GM19468 (cell line): ENCODE data around the gene ZNF77.
A peak's percentile ranks its signal among the peaks of the same experiment; 100 is the strongest.
"Not testable (repeated sequence)": the region's sequence is repeated elsewhere in the genome, so short reads cannot be mapped to it uniquely, and the experiment has no call there.

ENCODE experiments used
- ATAC-seq: cut with Tn5 transposase; IDR thresholded peaks from one replicate; pipeline ENCODE4 v1.9.1; 2021; ENCODE audit warnings: mild to moderate bottlenecking, moderate library complexity, moderate number of reproducible peaks; ENCODE audit not compliant: unreplicated experiment; ENCODE audit errors: extremely low read depth

Gene ZNF77

GRCh38 chr19:2923510-2923909, 21.3 kb downstream of the ZNF77 start:
- ATAC-seq = no peak

- ATAC-seq = no peak
Measured at GRCh38 chr19:2922987-2923386, 21.8 kb downstream of the ZNF77 start.

DNA sequence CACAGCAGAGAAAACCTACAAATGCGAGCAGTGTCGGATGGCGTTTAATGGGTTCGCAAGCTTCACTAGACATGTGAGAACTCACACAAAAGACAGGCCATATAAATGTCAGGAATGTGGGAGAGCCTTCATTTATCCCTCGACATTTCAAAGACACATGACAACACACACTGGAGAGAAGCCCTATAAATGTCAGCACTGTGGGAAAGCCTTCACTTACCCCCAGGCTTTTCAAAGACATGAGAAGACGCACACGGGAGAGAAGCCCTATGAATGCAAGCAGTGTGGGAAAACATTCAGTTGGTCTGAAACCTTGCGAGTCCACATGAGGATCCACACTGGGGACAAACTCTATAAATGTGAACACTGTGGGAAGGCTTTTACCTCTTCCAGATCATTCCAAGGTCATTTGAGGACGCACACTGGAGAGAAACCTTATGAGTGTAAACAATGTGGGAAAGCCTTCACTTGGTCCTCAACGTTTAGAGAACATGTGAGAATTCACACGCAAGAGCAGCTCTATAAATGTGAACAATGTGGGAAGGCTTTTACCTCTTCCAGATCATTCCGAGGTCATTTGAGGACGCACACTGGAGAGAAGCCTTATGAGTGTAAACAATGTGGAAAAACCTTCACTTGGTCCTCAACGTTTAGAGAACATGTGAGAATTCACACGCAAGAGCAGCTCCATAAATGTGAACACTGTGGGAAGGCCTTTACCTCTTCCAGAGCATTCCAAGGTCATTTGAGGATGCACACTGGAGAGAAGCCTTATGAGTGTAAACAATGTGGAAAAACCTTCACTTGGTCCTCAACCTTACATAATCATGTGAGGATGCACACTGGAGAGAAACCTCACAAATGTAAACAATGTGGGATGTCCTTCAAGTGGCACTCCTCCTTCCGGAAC, 27.2 kb downstream of the ZNF77 start:
- ATAC-seq = no peak

- no peak for ATAC-seq
Measured at GRCh38 chr19:2912306-2912705, 32.5 kb downstream of the ZNF77 start.

DNA sequence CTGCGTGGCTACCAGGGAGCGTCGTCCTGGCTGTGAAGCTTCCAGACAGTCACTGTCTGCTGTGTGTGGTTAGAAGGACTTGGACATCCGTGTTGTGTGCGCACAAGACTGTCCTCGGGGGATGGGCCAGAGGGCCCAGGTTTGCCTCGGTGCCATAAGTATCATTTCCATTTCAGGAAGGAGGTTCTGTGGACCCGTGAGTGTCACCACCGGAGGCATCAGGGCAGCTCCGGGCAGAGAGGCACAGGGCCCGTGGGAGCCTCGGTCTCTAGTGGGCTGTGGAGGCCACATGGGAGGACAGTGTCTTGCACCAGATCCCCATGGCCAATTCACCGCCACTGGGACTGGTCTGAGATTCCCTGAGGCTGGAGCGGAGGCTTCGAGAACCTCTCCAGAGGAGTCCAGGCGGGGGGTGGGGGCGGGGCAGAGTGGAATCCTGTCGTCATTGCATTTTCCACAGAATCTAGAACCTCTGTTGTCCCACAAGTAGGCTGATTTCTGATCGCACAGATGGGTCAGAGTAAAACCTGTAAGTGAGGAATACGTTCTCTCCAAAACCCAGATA, 38.1 kb downstream of the ZNF77 start:
- no peak for ATAC-seq

DNA sequence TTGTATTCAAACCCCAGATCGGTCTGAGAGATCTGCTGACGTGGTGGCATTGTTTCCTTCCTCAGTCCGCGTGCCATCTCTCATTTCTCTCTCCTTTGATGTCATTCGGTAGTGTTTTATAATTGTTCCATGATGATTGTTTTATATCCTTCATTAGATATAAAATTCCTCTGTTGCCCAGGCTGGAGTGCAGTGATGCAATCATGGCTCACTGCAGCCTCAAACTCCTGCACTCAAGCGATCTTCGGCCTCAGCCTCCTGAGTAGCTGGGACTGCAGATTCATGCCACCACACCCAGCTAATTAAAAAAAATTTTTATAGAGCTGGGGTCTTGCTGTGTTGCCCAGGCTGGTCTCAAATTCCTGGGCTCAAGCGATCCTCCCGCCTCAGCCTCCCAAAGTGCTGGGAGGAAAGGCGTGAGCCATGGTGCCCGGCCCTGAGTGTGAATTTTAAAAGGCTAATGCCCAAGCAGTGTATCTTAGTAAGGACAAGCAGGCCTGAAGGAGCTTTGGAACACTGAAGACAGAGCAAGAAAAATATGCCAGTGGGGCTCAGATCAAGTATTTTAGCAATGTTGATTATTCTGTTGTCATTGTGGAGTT, 38.8 kb downstream of the ZNF77 start:
- no peak for ATAC-seq

DNA sequence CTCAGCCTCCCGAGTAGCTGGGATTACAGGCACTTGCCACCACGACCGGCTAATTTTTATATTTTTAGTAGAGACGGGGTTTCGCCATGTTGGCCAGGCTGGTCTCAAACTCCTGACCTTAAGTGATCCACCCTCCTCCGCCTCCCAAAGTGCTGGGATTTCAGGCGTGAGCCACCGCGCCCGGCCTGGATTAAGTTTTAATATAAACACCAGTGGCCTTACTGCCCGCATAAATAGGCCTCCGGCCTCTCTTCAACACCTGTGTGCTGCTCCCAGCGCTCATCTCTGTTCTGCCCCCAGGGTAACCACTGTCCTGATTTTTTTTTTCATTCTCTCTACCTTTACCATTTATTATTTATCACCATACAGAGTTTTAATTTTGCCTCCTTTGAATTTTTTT, 41.4 kb downstream of the ZNF77 start:
- ATAC-seq = not testable (repeated sequence)

GRCh38 chr19:2902590-2903218, 42.1 kb downstream of the ZNF77 start:
- no peak for ATAC-seq

- peak; percentile 51 for ATAC-seq
Measured at GRCh38 chr19:2900296-2901252, 44.2 kb downstream of the ZNF77 start, which contains the start of gene ZNF57. Gene ZNF57 (plus strand): TSS chr19:2900928. CDS start chr19:2901046, 118 bp downstream.

DNA sequence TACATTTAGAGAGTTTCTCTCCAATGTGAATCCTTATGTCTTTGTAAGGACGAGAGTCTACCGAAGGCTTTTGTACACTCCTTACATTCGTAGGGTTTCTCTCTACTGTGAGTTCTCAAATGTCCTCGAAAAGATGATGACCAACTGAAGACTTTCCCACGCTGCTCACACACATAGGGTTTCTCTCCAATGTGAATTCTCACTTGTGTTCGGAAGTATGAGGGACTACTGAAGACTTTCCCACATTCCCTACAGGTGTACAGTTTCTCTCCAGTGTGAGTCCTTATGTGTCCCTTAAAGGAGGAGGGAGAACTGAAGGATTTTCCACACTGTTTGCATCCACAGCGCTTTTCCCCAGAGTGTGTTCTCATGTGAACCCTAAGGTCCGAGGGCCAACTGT, 48.1 kb downstream of the ZNF77 start:
- no peak for ATAC-seq

GRCh38 chr19:2890531-2890930, 54.2 kb downstream of the ZNF77 start:
- not testable (repeated sequence) for ATAC-seq

DNA sequence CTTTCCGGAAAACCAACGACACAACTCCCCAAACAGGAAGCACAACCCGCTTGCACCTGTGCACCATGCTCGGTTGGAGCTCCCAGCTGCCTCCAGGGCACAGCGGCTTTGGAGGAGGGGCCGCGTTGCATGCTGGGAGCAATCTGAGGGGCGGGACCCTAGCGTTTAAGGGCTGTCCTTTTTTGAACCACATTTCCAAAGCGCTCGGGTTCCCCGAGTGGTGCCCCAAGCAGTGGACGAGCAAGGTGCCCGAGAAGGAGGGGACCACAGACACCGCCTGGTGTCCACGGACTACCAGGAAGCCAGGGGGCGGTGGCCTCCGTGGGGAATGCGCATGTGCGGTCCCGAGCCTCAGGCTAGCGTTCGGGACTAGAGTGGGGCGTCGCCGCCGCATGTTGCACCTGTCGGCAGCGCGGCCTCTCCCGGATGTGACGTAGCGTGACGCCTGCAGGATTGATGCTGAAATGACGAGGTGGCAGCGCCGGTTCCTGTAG, 56.0 kb downstream of the ZNF77 start:
- ATAC-seq = no peak

GRCh38 chr19:2887391-2887914, 57.3 kb downstream of the ZNF77 start:
- ATAC-seq = no peak

- no peak for ATAC-seq
Measured at GRCh38 chr19:2885736-2886135, 59.0 kb downstream of the ZNF77 start.

DNA sequence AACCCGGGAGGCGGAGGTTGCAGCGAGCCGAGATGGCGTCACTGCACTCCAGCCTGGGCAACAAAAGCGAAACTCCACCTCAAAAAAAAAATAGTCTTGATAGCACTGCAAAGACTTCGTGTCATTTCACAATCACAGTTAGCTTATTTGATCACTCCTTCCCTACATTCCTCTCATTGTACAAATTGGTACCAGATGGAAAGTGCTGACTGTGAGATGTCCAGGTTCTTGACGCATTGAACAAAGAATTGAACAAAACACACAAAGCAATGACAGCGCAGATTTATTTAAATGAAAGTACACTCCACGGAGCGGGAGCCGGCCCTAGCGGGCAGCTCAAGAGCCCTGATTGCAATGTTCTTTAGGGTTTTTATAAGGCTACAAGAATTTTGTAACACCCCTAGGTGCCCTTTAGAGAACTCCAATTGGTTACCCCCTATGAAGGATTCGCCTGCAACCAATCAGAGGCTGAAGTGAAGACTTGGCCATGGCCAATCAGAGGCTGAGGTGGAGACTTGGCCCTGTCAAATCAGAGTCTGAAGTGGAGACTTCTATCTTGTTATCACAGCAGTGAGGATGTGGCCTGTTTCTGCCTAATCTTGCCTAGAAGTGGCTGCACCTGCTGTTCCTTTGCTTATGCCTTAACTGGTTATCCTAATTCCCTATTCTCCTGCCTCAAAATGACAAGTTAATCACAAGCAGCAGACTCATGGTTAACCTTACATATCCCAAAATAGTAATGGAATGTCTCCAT, 60.9 kb downstream of the ZNF77 start:
- no peak for ATAC-seq
